Measurements from ENCODE around the gene MAP3K13. TPM values are rescaled to one million over a fixed set of nuclear protein-coding genes. Genes with fewer than 3 reads are reported as not detected.

The MAP3K13 gene
- total and polyA plus RNA-seq, 10 of the 15 experiments (the other 5 are each of a cell fraction or from before 2014, with no cell fraction given) = 10.5 to 70.8 (median 26.8) TPM

DNA sequence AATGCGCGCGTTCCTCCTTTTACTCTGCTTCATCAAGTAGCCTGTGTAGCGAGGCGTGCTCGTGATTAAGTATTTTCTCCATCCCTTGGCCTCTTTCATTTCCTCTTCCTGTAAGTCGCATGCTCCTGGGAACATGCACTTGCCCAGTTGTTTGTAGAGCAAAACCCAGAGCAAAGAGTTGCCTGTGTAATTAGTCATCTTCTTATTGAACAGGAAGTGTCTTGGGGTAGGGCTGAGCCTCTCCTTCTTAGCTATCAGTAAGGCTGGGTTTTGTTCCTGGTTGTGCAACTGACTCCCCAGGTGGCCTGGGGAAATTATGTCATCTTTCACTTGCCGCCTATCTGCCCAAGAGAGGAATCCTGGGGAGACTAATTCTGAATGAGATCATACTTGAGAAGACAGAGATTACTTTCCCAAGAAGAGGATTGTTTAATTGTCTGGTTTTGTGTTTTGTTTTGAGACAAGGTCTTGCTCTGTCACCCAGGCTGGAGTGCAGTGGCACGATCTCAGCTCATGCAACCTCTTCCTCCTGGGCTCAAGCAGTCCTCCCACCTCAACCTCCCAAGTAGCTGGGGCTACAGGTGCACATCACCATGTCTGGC is 174.5 kb downstream of the MAP3K13 start:
- peak overlapping the region; percentile 75 for H3K27ac ChIP-seq (ENCODE audit: control insufficient read depth, insufficient read depth)
- H3K9me3 ChIP-seq (replicated peaks; ENCODE audit: control insufficient read depth, insufficient read depth, low read length) = no peaks in the 10 kb centered on the region
- POLR2A ChIA-PET = no interaction called here
- CTCF ChIA-PET = interaction anchor here (0.8 to 1.2 kb wide), 2 partner anchors 12 to 38 kb away, joined by 3 to 4 read pairs; no protein-coding TSS in a partner anchor
- ATAC-seq (peak; percentile 97), DNase-seq (ENCODE audit: low read depth, low spot score) (peak; percentile 97), FAIRE-seq (peak; percentile 99)
- RAD21 ChIA-PET (ENCODE audit: unreplicated experiment) = interaction anchor here (0.5 to 1.7 kb wide), 3 partner anchors 10 to 237 kb away, joined by 3 to 8 read pairs (median 4); no protein-coding TSS in a partner anchor
- H3K4me3 ChIP-seq = no peak overlapping the region; the same call in 1 of the 2 replicates
- H3K36me3 ChIP-seq (ENCODE audit: control insufficient read depth in 2 of 2, insufficient read depth in 2 of 2, low read length in 1 of 2) = no peaks in the 10 kb centered on the region
- peak overlapping the region; percentile 63 for H3K4me2 ChIP-seq (ENCODE audit: control insufficient read depth, insufficient read depth)
- H3K79me2 ChIP-seq (ENCODE audit: control insufficient read depth, insufficient read depth, low read length) = no peaks in the 10 kb centered on the region
- 1% methylated on average over 9 of the region's 9 CpGs for WGBS (ENCODE audit: insufficient coverage, insufficient replicate concordance, low lambda C conversion rate, missing lambda C conversion rate)
- BruUV-seq (replicated peaks) = no TSS peak
- in situ Hi-C loops (cut with MboI) = no loop called here
- no peaks in the 10 kb centered on the region for H4K20me1 ChIP-seq (ENCODE audit: control insufficient read depth, insufficient read depth)
- no peaks in the 10 kb centered on the region for H3K27me3 ChIP-seq (replicated peaks in 1 of 2; ENCODE audit: control insufficient read depth in 2 of 2, insufficient read depth in 2 of 2, low read length in 1 of 2)
- peak overlapping the region; percentile 35; the same call in 1 of the 2 replicates for H3K9ac ChIP-seq (ENCODE audit: control insufficient read depth, insufficient read depth, low read length)
- H2AFZ ChIP-seq (ENCODE audit: control insufficient read depth, low read depth, low read length) = peak overlapping the region; percentile 55
- intact Hi-C loops (cut with micrococcal nuclease; ENCODE audit: unreplicated experiment) = no loop called here
- SMC1A ChIA-PET (ENCODE audit: uncharacterized antibody, unreplicated experiment) = interaction anchor here (1.2 to 2.3 kb wide), 2 partner anchors 21 to 22 kb away, joined by 6 to 8 read pairs; no protein-coding TSS in a partner anchor
- peaks cover 12% of the 10 kb centered on the region for H3K4me1 ChIP-seq (ENCODE audit: control insufficient read depth, insufficient read depth, low read length)
- no peak for TF ChIP-seq MXI1 (IDR thresholded peaks at IDR 0.05; ENCODE audit: low read depth, low read length)
- peak; percentile 75 for TF ChIP-seq IRF4 (IDR thresholded peaks at IDR 0.05; ENCODE audit: low read depth, low read length)
- no peak for TF ChIP-seq RFX5 (IDR thresholded peaks at IDR 0.05; ENCODE audit: low read depth, low read length)
- no peak for TF ChIP-seq SIX5 (IDR thresholded peaks at IDR 0.05; ENCODE audit: low read depth, low read length, severe bottlenecking)
- TF ChIP-seq, protein P1, sequence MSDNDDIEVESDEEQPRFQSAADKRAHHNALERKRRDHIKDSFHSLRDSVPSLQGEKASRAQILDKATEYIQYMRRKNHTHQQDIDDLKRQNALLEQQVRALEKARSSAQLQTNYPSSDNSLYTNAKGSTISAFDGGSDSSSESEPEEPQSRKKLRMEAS (IDR thresholded peaks at IDR 0.05; ENCODE audit: low read depth, low read length) = no peak; the same call in 1 of the 2 replicates
- no peak for TF ChIP-seq CHD2 (IDR thresholded peaks at IDR 0.05; ENCODE audit: borderline replicate concordance, low read depth, low read length)
- peak; percentile 73 for TF ChIP-seq TCF12 (IDR thresholded peaks at IDR 0.05; ENCODE audit: low read depth, low read length)
- peak; percentile 66; the same call in 1 of the 2 replicates for TF ChIP-seq MEF2A (IDR thresholded peaks at IDR 0.05; ENCODE audit: insufficient read depth, low read depth, low read length)
- TF ChIP-seq, protein P2, sequence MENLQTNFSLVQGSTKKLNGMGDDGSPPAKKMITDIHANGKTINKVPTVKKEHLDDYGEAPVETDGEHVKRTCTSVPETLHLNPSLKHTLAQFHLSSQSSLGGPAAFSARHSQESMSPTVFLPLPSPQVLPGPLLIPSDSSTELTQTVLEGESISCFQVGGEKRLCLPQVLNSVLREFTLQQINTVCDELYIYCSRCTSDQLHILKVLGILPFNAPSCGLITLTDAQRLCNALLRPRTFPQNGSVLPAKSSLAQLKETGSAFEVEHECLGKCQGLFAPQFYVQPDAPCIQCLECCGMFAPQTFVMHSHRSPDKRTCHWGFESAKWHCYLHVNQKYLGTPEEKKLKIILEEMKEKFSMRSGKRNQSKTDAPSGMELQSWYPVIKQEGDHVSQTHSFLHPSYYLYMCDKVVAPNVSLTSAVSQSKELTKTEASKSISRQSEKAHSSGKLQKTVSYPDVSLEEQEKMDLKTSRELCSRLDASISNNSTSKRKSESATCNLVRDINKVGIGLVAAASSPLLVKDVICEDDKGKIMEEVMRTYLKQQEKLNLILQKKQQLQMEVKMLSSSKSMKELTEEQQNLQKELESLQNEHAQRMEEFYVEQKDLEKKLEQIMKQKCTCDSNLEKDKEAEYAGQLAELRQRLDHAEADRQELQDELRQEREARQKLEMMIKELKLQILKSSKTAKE (IDR thresholded peaks at IDR 0.05; ENCODE audit: low read depth, poor library complexity, severe bottlenecking) = peak; percentile 86
- TF ChIP-seq TCF3 (IDR thresholded peaks at IDR 0.05; ENCODE audit: borderline replicate concordance, insufficient read depth, low read depth, low read length) = peak; percentile 82; the same call in 1 of the 2 replicates
- TF ChIP-seq, protein P3, sequence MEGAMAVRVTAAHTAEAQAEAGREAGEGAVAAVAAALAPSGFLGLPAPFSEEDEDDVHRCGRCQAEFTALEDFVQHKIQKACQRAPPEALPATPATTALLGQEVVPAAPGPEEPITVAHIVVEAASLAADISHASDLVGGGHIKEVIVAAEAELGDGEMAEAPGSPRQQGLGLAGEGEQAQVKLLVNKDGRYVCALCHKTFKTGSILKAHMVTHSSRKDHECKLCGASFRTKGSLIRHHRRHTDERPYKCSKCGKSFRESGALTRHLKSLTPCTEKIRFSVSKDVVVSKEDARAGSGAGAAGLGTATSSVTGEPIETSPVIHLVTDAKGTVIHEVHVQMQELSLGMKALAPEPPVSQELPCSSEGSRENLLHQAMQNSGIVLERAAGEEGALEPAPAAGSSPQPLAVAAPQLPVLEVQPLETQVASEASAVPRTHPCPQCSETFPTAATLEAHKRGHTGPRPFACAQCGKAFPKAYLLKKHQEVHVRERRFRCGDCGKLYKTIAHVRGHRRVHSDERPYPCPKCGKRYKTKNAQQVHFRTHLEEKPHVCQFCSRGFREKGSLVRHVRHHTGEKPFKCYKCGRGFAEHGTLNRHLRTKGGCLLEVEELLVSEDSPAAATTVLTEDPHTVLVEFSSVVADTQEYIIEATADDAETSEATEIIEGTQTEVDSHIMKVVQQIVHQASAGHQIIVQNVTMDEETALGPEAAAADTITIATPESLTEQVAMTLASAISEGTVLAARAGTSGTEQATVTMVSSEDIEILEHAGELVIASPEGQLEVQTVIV (IDR thresholded peaks at IDR 0.05; ENCODE audit: borderline replicate concordance, partially characterized antibody) = no peak
- TF ChIP-seq, protein P4, sequence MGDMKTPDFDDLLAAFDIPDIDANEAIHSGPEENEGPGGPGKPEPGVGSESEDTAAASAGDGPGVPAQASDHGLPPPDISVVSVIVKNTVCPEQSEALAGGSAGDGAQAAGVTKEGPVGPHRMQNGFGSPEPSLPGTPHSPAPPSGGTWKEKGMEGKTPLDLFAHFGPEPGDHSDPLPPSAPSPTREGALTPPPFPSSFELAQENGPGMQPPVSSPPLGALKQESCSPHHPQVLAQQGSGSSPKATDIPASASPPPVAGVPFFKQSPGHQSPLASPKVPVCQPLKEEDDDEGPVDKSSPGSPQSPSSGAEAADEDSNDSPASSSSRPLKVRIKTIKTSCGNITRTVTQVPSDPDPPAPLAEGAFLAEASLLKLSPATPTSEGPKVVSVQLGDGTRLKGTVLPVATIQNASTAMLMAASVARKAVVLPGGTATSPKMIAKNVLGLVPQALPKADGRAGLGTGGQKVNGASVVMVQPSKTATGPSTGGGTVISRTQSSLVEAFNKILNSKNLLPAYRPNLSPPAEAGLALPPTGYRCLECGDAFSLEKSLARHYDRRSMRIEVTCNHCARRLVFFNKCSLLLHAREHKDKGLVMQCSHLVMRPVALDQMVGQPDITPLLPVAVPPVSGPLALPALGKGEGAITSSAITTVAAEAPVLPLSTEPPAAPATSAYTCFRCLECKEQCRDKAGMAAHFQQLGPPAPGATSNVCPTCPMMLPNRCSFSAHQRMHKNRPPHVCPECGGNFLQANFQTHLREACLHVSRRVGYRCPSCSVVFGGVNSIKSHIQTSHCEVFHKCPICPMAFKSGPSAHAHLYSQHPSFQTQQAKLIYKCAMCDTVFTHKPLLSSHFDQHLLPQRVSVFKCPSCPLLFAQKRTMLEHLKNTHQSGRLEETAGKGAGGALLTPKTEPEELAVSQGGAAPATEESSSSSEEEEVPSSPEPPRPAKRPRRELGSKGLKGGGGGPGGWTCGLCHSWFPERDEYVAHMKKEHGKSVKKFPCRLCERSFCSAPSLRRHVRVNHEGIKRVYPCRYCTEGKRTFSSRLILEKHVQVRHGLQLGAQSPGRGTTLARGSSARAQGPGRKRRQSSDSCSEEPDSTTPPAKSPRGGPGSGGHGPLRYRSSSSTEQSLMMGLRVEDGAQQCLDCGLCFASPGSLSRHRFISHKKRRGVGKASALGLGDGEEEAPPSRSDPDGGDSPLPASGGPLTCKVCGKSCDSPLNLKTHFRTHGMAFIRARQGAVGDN (IDR thresholded peaks at IDR 0.05) = peak; percentile 83

All from GM12878 (cell line).